ENCODE data around the gene JUP.

JUP gene

DNA sequence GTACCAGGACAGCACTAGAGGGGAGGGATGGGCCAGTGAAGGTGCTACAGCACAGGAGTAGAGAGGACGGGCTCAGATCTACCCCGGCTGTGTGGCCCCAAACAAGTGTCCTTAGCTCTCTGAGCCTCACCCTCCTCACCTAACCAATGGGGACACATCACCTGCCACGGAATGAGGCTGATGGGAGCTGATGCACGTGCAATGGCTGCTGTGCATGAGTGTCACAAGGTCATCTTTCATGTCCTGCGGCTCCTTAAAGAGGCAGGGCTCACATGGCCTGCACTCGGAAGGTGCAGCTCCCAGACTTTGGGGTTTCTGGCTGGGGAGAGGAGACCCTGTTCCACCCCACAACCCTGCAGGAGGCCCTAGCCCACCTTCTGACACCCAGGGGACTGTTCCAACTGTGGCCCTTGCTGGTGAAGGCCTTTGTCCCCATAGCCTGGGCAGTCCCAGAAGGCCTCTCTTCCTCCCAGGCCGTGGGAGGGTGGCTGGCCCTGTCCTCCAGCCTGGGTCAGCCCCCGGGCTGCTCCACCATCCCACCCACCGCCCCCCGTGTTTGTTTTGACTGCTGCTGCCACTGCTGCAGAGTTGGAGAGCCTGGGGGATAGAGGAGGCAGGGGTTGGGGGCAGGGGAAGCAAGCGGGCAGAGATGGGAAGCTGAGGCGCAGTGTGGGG lies 62.6 kb downstream of the JUP start:
- DNase-seq (ENCODE audit: low spot score), result no peak

DNA sequence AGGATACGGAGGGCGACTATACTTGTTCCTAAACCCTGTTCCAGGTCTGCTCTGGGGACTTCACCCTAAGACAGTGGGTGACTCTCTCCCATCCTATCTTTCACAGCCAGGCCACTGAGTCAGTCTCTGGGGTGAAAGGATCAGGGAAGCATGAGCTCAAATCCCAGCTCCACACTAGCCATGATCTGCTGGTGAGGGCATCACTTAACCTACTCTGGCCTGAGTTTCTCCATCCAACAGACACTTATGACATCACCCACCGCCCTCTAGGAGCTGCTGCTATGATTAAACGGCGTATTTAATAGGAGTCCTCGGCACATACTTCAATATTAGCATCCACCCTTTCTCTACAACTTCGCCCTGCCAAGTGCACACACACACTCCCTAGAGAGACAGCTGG lies 64.3 kb downstream of the JUP start:
- no peak for DNase-seq (ENCODE audit: low spot score)

DNA sequence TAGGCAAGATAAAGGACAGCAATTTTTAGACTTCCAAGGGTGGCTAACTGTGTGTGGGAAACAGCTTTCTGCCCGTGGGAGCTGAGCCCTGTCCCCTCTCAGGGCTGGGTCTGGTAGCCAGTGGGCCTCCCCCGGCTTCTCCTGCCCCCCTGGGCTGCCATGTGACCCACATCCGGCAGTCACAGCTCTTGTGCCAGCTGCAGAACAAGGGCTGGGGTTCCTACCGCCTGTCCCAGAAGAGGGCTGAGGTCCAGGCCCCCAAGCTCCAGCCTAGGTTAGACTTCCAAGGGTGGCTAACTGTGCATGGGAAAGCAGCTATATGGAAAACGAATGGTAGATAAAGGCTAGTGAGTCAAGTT lies 68.2 kb downstream of the JUP start:
- DNase-seq (ENCODE audit: low spot score), result peak; percentile 59

DNA sequence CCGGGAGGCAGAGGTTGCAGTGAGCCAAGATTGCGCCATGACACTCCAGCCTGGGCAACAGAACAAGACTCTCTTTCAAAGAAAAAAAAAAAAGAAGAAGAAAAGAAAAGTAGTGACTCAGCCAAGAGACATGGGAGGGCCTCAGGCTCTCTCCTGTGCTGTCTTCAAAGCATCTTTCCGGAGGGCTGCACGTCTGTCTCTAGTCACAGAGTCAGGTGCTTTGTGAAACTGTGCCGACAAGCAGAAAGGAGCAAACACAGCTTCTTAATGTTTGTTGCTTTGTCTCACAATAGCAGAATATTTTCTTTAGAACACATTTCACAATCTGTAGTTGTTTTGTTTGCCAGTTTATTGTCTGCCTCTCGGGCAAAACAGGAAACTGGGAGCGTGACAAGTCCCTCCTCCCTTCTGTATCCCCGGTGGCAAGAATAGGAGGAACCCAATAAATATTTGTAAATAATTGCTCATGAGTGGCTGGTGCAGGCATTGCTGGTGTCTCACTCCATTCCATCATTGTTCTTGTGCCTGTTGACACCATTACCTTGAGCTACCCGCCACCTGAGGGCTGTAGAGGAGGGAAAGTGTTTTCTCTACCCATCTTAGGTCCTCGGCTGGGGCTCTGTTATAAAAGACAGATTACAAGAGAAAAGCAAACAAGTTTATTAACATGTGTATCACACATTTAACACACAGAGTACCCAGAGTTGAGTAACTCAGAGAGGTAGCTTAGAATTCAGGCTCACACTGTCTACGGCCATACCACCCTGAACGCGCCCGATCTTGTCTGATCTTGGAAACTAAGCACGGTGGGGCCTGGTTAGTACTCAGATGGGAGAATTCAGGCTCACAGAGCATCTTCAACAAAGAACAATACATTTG lies 68.9 kb downstream of the JUP start:
- DNase-seq (ENCODE audit: low spot score), result no peak

DNA sequence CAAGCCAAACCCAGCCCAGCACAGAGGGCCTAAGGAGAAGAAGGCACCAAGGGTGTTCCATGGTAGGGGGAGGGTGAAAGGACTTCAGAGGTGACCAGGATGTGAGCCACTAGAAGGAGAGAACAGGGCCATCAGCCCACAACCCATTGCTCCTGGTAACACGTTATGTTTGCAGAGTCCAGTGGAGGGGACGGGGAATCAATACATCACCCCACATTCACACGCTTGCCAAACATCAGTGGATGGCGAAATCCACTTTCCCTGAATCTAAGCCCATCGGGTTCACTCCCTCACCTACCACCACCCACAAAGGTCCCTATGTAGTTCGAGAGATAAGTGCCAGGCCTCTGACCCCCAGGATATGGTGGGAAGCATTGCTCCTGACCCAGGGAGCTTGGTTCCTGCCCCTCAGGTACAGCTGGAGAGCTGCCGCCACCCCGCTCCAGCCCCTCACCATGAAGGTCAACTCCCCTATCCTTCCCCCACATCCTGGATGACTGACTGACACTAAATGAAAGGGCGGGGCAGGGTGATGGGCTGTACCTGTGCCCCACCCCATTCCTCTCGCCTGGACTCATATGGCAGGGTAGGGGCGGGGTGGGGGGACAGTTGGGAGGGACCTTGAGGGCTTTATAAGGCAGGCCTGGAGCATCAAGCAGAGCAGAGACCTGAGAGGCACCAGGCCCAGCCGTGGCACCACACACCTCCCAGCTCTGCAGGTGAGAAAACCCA lies 74.7 kb downstream of the JUP start, which contains the start of gene GAST:
Gene GAST, plus strand, starts transcription at position 663 of the 732 bp plus-strand sequence. CDS start 3,106 bp downstream, outside the sequence.
- DNase-seq (ENCODE audit: low spot score), result no peak

DNA sequence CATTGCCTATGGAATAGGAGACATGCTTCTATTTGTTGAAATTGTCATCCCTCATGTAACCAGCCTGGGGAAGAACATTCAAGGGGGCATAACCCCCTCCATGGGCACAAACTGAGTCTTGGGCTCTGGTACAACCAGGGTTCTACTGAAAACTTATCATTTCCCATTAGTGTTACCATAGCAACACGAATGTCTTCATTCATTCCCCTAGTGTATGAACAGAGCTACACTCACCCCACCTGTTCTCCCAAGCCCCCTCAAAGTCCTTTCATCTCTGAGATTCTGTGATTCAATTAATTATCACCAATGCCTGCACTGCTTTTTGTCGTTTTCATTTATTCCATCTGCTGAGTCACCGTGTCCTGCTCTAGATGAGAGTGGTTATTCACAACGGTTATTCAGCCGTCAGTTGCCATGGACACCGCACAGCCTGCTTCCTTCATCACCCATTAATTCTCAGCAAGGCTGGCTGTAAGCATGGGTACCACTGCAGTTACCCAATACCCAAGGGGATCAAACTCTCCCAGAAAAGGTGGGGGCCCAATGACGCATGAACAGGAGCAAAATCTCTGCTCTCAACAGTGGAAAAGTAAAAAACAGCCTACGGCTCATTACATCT lies 75.9 kb downstream of the JUP start:
- DNase-seq (ENCODE audit: low spot score), result peak; percentile 93

DNA sequence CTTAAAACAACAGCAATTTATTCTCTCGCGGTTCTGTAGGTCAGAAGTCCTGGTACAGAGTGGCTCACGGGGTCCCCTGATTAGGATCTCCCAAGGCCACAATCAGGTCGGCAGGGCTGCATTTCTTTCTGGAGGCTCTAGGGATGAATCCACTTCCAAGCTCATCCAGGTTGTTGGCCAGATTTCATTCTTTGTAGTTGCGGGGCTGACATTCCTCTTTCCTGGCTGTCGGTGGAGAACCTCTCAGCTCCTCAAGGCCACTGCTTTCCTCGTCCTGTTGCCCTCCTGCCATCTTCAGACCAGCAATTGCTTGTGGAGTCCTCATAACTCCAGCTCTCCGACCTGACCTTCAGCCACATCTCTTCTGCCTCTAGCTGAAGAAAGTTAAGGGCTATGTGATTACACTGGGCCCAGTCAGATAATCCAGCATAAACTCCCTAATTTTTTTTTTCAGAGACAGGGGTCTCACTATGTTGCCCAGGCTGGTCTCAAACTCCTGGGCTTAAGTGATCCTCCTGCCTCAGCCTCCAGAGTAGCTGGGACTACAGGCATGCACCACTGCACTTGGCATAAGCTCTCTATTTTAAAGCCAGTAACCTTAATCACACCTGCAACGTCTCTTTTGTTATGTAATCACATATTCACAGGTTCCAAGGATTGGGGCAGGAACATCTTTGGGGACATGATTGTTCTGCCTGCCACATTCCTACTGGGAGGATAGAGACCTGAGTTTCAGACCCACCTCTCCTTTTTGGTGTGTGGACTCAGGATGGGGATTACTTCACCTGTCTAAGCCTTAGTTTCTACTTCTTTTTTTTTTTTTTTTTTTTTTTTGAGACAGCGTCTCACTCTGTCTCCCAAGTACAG lies 78.5 kb downstream of the JUP start:
- no peak for DNase-seq (ENCODE audit: low spot score)

DNA sequence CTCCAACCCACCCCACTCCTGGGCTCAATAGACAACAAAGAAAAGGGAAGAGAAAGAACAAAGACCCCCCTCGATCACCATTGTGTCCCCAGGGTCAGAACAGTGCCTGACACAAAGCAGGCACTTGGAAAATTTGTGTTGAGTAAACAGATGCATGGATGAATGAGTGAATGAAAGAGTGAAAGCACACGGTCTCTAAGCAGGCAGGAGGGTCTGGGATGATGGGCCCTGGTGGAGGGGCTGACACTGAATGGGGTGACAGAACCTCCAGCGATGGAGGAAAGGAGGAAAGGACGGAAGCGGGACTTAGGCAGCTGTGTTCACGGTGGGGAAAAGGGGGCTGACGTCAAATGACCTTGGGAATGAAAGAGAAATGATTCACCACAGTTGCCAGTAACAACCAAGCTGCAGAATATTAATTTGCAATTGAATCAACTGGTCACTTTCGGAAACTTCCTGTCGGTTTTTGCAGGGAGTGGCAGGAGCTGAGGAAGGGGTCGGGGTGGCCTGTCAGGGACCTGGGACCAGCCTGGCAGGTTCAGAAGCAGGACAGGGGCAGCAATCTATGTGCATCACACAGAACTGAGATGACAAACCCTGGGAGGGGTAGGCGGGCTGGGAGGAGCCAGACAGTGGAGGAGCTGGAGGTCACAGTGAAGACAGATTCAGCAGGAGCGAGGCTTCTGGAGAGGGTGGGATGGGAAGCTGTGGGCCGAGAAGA lies 81.1 kb downstream of the JUP start:
- DNase-seq (ENCODE audit: low spot score), result no peak

Data from Ammon's horn (tissue), 1 donor.